HG03064 (cell line): ENCODE measurements around the gene RUNX2.

Experiments
- ATAC-seq: cut with Tn5 transposase; IDR thresholded peaks from one replicate; pipeline ENCODE4 v1.9.1; 2021; ENCODE audit warnings: low read depth; ENCODE audit not compliant: unreplicated experiment

The RUNX2 gene

GRCh38 chr6:45634231-45634630 is 306.1 kb downstream of the RUNX2 start:
- ATAC-seq: no peak

- no peak for ATAC-seq
These were observed 307.2 kb downstream of the RUNX2 start for GRCh38 chr6:45635284-45635867.

- no peak for ATAC-seq
These were observed 308.9 kb downstream of the RUNX2 start for GRCh38 chr6:45637056-45637455.

- ATAC-seq: no peak
These were observed 309.6 kb downstream of the RUNX2 start for GRCh38 chr6:45637611-45638257.

GRCh38 chr6:45640081-45640491 is 312.0 kb downstream of the RUNX2 start:
- no peak for ATAC-seq

- no peak for ATAC-seq
These were observed 312.7 kb downstream of the RUNX2 start for GRCh38 chr6:45640811-45641210.

- ATAC-seq: no peak
These were observed 314.4 kb downstream of the RUNX2 start for GRCh38 chr6:45642331-45643125.

GRCh38 chr6:45643126-45643525 is 315.0 kb downstream of the RUNX2 start:
- no peak for ATAC-seq

GRCh38 chr6:45644720-45645119 is 316.6 kb downstream of the RUNX2 start:
- ATAC-seq: no peak

GRCh38 chr6:45645302-45645701 is 317.2 kb downstream of the RUNX2 start:
- ATAC-seq: no peak

GRCh38 chr6:45647341-45648261 is 319.5 kb downstream of the RUNX2 start:
- no peak for ATAC-seq

- ATAC-seq: no peak
These were observed 320.1 kb downstream of the RUNX2 start for GRCh38 chr6:45648262-45648620.

- no peak for ATAC-seq
These were observed 322.5 kb downstream of the RUNX2 start for GRCh38 chr6:45650524-45651135.

GRCh38 chr6:45651301-45651700 is 323.2 kb downstream of the RUNX2 start:
- no peak for ATAC-seq

GRCh38 chr6:45652416-45652815 is 324.3 kb downstream of the RUNX2 start:
- ATAC-seq: no peak

GRCh38 chr6:45653117-45653883 is 325.2 kb downstream of the RUNX2 start:
- no peak for ATAC-seq

- ATAC-seq: no peak
These were observed 326.5 kb downstream of the RUNX2 start for GRCh38 chr6:45654673-45655072.

GRCh38 chr6:45655745-45656476 is 327.8 kb downstream of the RUNX2 start:
- ATAC-seq: no peak

- ATAC-seq: no peak
These were observed 329.1 kb downstream of the RUNX2 start for GRCh38 chr6:45657226-45657625.
